Activated T-cell treated with anti-CD3 and anti-CD28 coated beads, Interleukin-2, amount 50 U/mL, for 24 hours (primary cell): ENCODE measurements around the gene GJD3.
A peak's percentile ranks its signal among the peaks of the same experiment; 100 is the strongest.

Experiments
- DNase-seq: peaks from one replicate; pipeline ENCODE4 v3.0.0-alpha.2; 2020
- H3K27ac Mint-ChIP-seq: 2 replicates; pipeline ENCODE4 v1.8.0; 2020; ENCODE audit warnings: mild to moderate bottlenecking, mixed read lengths
- H3K27me3 Mint-ChIP-seq: 2 replicates; pipeline ENCODE4 v1.8.0; 2020; ENCODE audit warnings: mixed read lengths
- H3K36me3 Mint-ChIP-seq: 2 replicates; pipeline ENCODE4 v1.8.0; 2020; ENCODE audit warnings: low read depth, mixed read lengths
- H3K4me1 Mint-ChIP-seq: 2 replicates; pipeline ENCODE4 v1.8.0; 2020; ENCODE audit warnings: low read depth, mixed read lengths
- H3K4me3 Mint-ChIP-seq: 2 replicates; pipeline ENCODE4 v1.8.0; 2020; ENCODE audit warnings: mild to moderate bottlenecking, moderate library complexity, mixed read lengths
- H3K9me3 Mint-ChIP-seq: 2 replicates; pipeline ENCODE4 v1.8.0; 2020; ENCODE audit warnings: mixed read lengths

GJD3 gene

DNA sequence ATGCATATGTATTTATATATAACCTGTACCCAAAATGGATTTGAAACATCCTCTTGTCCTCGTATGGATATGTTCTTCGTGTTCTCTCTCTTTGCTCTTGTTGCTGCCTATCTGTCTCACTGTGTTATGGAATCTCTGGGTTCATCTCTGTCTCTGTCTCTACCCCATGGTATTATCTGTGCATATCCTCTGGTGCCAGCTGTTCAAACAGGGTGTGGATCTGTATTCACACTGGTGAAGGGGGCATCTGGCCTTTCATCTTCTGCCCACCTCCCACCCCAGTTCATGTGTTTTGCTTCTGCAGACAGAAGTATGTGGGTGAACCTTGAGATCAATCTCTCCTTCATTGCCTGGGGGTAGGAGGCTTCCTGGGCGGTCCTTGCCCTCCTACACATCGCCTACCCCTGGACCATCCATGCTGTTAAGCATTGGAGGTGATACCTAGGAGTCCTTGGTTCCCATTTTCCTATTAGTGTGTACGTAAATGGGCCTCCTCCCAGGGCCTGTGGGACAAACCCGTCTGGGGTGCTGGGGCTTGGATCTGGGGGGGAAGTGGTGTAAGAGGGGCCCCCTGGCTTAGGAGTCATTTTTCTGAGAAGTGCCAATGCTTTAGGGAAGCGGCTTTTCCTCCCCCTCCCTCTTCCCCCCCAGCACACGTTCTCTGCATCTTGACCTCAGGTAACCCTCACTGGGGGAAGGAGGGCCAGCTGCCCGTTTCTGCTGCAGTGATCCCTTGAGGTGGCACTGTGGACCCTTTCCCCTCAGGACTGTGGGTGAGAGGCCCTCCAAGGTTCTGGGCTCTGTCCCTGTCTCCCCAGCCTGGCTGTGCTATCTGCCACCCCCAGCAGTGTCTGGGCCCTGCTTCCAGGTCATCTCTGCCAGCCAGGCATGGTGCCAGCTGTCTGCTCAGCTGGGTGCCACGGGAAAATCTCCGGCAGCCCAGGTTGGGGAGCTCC is 34.4 kb downstream of the GJD3 start:
- H3K36me3 Mint-ChIP-seq = peaks cover 52% of the 10 kb centered on the region
- peak overlapping the region; percentile 41 for H3K4me3 Mint-ChIP-seq
- DNase-seq = no peak
- H3K27me3 Mint-ChIP-seq = no peaks in the 10 kb centered on the region
- H3K4me1 Mint-ChIP-seq = peaks cover 88% of the 10 kb centered on the region
- H3K27ac Mint-ChIP-seq = peak overlapping the region; percentile 74
- H3K9me3 Mint-ChIP-seq = no peaks in the 10 kb centered on the region

DNA sequence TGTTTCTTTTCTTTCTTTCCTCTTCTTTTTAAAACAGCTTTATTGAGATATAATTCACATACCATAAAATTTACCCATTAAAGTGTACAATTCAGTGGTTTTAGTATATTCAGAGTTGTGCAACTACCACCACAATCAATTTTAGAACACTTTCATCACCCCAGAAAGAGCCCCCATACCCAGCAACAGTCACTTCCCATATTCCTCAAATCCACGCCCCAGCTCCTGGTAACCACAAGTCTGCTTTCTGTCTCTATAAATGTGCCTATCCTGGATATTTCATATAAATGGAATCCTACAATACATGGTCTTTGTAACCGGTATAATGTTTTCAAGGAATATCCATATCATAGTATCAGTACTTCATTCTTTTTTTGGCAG is 36.2 kb downstream of the GJD3 start:
- peak overlapping the region; percentile 79 for H3K27ac Mint-ChIP-seq
- H3K36me3 Mint-ChIP-seq = peaks cover 37% of the 10 kb centered on the region
- H3K4me3 Mint-ChIP-seq = no peak overlapping the region
- peaks cover 86% of the 10 kb centered on the region for H3K4me1 Mint-ChIP-seq
- H3K9me3 Mint-ChIP-seq = no peaks in the 10 kb centered on the region
- DNase-seq = no peak
- no peaks in the 10 kb centered on the region for H3K27me3 Mint-ChIP-seq

DNA sequence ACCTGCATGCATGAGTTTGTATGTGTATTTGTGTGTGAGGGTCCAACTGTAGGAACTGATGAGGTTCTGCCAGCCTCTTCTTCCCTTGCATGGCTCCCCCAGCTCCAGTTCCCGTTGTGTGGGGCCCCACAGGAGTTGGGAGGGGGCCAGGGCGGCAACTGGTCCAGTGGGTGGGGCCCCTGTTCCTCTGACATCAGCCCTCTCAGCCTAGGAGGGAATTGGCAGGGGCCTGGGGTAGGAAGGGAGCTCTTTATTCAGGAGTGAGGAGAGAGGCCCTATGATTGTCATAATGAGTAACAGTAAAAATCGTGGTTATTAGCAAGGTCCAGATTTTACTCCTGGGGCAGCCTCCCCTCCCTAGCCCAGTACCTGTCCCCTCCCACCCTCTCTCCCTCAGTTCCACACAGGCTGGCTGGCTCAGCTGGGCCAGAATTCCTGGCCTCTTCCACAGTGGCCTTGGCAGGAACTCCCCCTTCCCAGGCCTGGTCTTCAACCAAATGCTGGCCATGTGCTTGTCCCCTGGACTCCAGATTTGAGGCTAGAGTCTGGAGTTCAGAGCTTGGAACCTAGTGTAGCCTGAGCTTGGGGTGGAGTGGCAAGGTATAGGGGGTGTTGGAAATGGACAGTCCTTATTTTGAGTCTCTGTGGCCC is 36.7 kb downstream of the GJD3 start:
- peak overlapping the region; percentile 70 for H3K4me3 Mint-ChIP-seq
- H3K4me1 Mint-ChIP-seq = peaks cover 87% of the 10 kb centered on the region
- DNase-seq = no peak
- H3K27ac Mint-ChIP-seq = peak overlapping the region; percentile 100
- H3K36me3 Mint-ChIP-seq = peaks cover 31% of the 10 kb centered on the region
- no peaks in the 10 kb centered on the region for H3K9me3 Mint-ChIP-seq
- no peaks in the 10 kb centered on the region for H3K27me3 Mint-ChIP-seq

DNA sequence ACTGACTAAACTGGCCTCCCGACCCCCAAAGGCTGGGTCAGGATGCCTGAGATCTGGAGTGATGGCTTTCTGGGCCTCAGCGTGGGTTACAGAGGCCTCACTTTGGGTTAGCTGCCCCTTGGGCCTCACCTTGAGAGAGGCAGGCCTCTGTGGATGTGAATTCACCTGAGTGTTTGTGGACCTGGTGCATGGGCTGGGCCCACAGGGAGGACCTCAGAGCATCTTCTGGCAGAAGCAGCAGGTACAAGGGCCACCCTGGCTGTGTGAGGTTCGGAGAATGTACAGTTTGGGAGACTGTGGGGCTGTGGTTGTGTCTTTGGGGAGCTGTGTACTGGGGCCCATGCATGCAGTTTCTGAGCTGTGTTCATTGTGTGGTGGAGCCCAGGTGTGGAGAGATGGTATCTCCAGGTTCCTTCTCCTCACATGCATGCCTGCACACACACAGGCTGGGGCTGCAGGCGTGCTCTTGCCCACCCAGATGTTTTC is 37.2 kb downstream of the GJD3 start:
- no peak for DNase-seq
- Mint-ChIP-seq H3K9me3 (no peaks in the 10 kb centered on the region), H3K36me3 (peaks cover 26% of the 10 kb centered on the region)

DNA sequence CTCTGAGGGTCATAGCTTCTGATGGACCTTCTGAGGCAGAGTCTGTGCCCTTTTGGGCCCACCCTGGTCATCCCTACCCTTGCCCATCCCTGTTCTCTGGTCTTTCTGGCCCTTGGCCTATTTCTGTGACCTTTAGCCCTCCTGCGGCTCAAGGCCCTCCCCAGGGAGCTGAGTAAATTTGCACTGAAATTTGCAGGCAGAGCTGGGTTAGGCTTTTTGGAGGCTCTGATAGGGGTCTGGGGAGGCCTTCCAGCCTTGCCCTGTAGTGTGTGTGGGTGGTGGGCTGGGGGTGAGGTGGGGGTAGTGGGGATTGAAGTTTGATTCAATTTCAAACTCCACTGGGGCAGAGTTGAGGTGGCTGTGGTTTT is 37.7 kb downstream of the GJD3 start:
- Mint-ChIP-seq H3K9me3 (no peaks in the 10 kb centered on the region), H3K4me1 (peaks cover 92% of the 10 kb centered on the region), H3K36me3 (peaks cover 27% of the 10 kb centered on the region), H3K27ac (peak overlapping the region; percentile 100), H3K27me3 (no peaks in the 10 kb centered on the region), H3K4me3 (peak overlapping the region; percentile 70)
- DNase-seq = no peak

More for the DNA sequence above, 37.2 kb downstream of the GJD3 start:
- Mint-ChIP-seq H3K4me3 (peak overlapping the region; percentile 70), H3K4me1 (peaks cover 89% of the 10 kb centered on the region), H3K27ac (peak overlapping the region; percentile 100), H3K27me3 (no peaks in the 10 kb centered on the region)

DNA sequence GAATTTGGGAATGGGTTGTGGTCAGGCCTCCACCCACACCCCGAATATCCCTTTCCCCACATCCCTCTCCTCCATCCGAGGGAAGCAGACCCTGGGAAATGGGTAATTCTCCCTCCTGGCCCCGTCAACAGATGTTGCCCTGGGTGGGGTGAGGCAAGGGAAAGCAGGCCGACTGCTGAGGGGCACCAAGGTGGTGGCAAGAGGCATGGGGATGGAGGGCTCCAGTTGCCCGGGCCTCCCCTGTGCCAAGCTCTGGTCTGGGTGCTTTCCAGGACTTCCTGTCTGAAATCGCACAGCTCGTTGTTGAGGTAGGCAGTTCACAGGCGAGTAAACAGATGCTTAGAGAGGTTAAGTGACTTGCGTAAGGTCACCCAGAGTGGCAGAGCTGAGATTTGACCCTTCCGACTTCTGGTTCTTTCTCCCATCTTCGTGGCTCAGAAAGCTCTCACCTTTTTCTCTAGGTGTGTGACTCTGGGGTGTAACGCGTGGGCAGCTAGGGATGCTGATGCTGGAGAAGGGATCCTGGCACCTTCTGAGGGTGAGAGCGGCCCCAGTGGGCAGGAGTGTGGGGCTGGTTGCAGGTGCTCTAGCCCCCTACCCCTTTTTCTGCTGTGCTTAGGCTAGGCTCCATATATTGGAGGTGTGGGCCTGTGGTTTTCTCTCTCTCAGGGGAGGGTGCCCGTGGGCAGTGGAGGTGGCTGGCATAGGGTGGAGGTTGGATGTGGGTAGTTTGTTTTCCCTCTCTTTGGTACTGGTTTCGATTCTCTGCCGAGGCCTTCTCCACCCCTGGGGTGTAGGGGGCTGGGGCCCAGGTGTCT is 38.3 kb downstream of the GJD3 start:
- H3K27me3 Mint-ChIP-seq = no peaks in the 10 kb centered on the region
- H3K4me1 Mint-ChIP-seq = peaks cover 92% of the 10 kb centered on the region
- DNase-seq = no peak
- H3K9me3 Mint-ChIP-seq = no peaks in the 10 kb centered on the region
- peak overlapping the region; percentile 70 for H3K4me3 Mint-ChIP-seq
- H3K27ac Mint-ChIP-seq = peak overlapping the region; percentile 100
- peaks cover 22% of the 10 kb centered on the region for H3K36me3 Mint-ChIP-seq

DNA sequence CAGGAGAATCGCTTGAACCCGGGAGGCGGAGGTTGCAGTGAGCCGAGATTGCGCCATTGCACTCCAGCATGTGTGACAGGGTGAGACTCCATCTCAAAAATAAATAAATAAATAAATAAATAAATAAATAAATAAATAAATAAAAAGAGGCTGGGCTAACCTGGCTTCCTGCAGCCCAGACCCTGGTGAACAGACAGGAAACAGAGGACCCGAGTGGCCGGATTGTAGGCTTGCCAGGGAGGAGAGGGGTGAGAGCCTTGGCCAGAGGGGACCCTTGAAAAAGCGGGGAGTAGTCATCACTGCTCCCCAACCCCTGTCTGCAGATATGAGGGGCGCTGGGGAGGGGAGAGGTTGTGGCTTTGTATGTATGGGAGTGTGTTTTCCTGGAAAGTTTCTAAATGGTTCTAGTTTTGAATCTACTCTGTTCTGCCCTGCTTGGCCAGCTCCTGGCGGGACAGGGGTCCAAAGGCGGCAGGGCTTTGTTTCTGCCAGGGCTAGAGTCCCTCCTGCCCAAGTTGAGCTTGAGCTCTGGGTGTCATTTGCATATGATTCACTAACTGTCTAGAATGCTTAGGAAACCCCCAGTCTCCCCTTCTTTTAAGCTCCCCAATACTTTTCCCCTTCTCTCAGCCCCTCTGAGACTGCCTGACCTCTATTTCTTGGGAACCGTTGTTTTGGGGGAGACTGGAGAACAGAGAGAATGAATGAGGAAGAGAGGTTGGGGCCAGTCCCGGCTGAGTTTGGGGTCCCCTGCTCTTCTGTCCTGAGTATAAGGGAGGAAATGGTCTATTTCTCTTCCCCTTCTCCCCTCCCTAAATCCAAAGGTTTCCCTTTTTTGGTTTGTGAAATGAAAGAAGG is 39.2 kb downstream of the GJD3 start:
- no peak for DNase-seq
- H3K36me3 Mint-ChIP-seq = peaks cover 14% of the 10 kb centered on the region
- H3K27ac Mint-ChIP-seq = peak overlapping the region; percentile 100
- peaks cover 92% of the 10 kb centered on the region for H3K4me1 Mint-ChIP-seq
- H3K9me3 Mint-ChIP-seq = no peaks in the 10 kb centered on the region
- H3K27me3 Mint-ChIP-seq = no peaks in the 10 kb centered on the region
- peak overlapping the region; percentile 70 for H3K4me3 Mint-ChIP-seq

DNA sequence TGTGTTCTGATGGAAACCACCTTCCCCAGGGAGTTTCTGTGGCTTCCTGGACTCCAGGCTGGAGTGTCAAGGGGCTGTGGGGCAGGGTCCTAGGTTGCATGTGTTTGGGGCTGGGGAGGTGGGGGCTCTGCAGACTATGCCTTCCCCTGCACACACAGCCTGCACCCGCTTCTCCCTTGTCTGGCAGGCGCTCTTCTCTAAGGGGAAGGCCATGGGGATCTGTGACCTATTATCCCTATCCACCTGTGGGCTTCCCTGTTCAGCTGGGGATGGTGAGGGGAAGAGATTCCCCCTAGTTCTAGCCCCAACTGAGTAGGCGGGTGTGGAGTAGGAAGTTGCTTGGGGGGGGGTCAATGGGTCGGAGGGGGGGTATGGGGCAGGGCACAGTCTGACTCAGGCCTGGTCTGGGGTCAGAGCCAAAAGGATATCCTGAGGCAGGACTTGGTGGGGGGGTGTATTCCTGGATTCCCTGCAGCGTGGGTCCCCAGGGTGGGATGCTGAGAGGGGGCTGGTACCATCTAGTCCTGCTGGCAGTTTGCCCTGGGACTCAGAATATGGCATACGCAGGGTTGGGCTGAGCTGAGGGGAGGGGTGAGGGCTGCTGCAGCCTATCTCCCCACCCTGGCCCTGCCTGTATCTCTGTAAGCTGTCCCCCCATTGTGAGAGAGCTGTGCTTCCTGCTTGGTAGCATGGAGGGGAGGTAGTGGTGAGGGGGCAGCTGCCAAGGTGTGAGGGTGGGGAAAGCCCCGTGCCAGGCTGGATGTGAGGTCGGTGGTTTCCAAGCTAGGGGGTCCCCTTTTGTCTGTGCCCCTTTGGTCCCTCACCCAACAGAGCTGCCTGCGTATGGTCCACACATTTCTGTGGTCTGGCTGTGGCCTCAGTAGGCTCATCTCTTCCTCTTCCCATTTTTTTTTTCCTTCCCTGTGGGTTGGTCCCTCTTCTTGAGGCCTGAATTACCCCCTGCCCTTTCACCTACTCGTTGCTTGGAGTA is 40.9 kb downstream of the GJD3 start:
- peak overlapping the region; percentile 94 for H3K4me3 Mint-ChIP-seq
- H3K27ac Mint-ChIP-seq = peak overlapping the region; percentile 100
- peaks cover 94% of the 10 kb centered on the region for H3K4me1 Mint-ChIP-seq
- DNase-seq = peak; percentile 70
- H3K9me3 Mint-ChIP-seq = no peaks in the 10 kb centered on the region
- H3K36me3 Mint-ChIP-seq = peaks cover 26% of the 10 kb centered on the region
- no peaks in the 10 kb centered on the region for H3K27me3 Mint-ChIP-seq

DNA sequence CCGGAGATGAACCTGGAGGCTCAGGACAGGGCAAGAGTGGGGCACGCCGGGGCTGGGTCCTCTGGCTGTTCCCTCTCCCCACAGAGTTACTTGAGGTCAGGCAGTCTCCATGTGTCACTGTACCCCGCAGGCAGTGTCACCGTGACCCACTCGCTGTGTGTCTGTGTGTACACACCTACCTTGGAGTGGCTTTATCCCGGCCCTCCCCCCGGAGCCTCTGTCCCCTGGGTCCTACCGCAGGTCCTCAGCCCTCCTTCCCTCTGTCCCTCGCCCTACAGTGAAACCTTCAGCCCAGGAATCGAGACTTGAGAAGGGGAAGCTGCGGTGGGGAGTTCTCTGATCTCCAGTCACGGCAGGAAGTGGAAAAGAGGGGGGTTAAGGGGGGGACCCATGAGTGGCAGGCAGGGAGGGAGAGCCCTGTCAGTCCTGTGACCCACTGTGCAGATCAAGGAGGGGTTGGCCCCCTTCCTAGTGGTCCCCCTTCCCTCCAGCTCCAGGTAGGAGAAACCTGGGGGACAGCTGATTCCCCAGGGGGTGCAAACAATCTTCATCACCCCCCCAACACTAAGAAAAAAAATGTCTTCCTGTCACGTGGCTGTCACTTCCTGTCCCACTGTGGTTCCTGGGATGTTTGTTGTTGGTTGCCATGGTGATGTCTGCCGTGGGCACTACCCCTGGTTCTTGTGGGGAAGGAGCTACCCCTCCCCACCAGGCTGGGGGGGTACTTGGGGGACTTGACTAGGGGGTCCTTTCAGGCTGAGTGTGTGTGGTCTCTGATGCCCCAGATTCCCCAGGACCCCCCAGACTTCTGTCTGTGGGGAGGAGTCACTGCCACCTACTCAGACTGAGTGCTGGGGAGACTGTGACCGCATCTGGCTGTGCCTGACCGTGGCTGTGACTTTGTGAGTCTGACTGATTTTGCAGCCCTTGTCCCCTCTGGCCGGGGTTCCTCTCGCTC is 41.9 kb downstream of the GJD3 start:
- Mint-ChIP-seq H3K4me1 (peaks cover 89% of the 10 kb centered on the region), H3K4me3 (peak overlapping the region; percentile 94), H3K9me3 (no peaks in the 10 kb centered on the region), H3K27ac (peak overlapping the region; percentile 100), H3K27me3 (no peaks in the 10 kb centered on the region), H3K36me3 (peaks cover 26% of the 10 kb centered on the region)
- DNase-seq = peak; percentile 87

DNA sequence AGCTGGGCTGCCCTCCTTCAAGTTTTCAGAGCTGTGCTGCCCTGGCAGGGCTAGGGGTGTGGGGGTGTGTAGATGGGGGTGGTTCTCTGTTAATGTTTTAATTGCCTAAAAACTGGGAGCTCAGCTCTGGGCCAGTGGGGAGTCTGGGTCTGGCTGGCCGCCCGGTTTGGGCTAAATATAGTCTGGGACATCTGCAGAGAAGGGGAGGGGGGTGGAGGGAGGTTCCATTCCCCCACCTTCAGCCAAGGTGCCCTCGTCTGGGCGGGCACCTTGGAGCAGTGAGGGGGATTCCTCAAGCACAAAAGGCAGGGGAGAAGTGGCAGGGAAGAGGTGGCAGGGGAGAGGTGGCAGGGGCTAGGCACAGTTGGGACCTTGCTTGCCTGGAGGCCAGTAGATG is 42.6 kb downstream of the GJD3 start:
- Mint-ChIP-seq H3K9me3 (no peaks in the 10 kb centered on the region), H3K4me3 (peak overlapping the region; percentile 94), H3K27ac (peak overlapping the region; percentile 100), H3K4me1 (peaks cover 89% of the 10 kb centered on the region), H3K27me3 (no peaks in the 10 kb centered on the region), H3K36me3 (peaks cover 23% of the 10 kb centered on the region)
- no peak for DNase-seq

DNA sequence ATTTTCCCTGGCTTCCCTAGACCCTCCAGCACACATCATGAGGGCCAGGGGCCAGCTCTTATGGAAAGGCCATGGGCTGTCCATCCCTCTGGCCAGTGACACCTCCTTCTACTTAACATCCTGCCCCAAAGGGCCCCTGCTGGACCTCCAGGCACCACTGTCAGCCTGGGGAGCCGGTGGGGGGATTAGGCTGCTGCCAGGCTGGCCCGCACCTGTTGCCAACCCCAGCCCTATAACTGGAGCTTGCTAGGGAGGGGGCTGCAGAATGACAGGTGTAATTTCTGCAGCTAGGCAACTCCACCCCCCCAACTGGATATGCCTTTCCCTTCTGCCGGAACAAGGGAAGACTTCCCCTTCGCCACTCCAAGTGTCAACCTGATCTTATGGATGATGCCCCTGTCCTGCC is 43.0 kb downstream of the GJD3 start:
- Mint-ChIP-seq H3K9me3 (no peaks in the 10 kb centered on the region), H3K27me3 (no peaks in the 10 kb centered on the region), H3K4me1 (peaks cover 86% of the 10 kb centered on the region), H3K4me3 (peak overlapping the region; percentile 94), H3K27ac (peak overlapping the region; percentile 100), H3K36me3 (peaks cover 23% of the 10 kb centered on the region)
- DNase-seq = no peak
